Measurements from ENCODE around the gene UPK3A.

Gene UPK3A

GRCh38 chr22:45312415-45312814, 27.7 kb downstream of the UPK3A start:
- Histone ChIP-seq H3K9ac (ENCODE audit: low read length) (no peak overlapping the region), H3K27ac (ENCODE audit: low read depth, low read length) (no peak overlapping the region), H3K9me3 (ENCODE audit: control insufficient read depth, insufficient read depth, low read depth, low read length) (no peaks in the 10 kb centered on the region), H3K27me3 (ENCODE audit: control insufficient read depth, insufficient read depth, low read length) (peaks cover 5% of the 10 kb centered on the region; the same call in 1 of the 2 replicates), H3K4me1 (ENCODE audit: control insufficient read depth, insufficient read depth, low read length) (peaks cover 34% of the 10 kb centered on the region), H3K4me3 (ENCODE audit: low read depth, low read length) (no peak overlapping the region), H3K36me3 (ENCODE audit: control insufficient read depth, insufficient read depth, low read length) (0 out of 2 replicates have a peak, but pooled peaks cover 5% of the 10 kb centered on the region)

- 0 out of 2 replicates have a peak, but pooled peaks cover 5% of the 10 kb centered on the region for H3K36me3 ChIP-seq (ENCODE audit: control insufficient read depth, insufficient read depth, low read length)
- H3K9me3 ChIP-seq (ENCODE audit: control insufficient read depth, insufficient read depth, low read depth, low read length), result no peaks in the 10 kb centered on the region
- H3K4me1 ChIP-seq (ENCODE audit: control insufficient read depth, insufficient read depth, low read length), result peaks cover 37% of the 10 kb centered on the region
- peaks cover 5% of the 10 kb centered on the region; the same call in 1 of the 2 replicates for H3K27me3 ChIP-seq (ENCODE audit: control insufficient read depth, insufficient read depth, low read length)
- no peak overlapping the region for H3K27ac ChIP-seq (ENCODE audit: low read depth, low read length)
- no peak overlapping the region for H3K4me3 ChIP-seq (ENCODE audit: low read depth, low read length)
- H3K9ac ChIP-seq (ENCODE audit: low read length), result no peak overlapping the region
Measured at GRCh38 chr22:45312856-45313255, 28.1 kb downstream of the UPK3A start.

GRCh38 chr22:45314054-45314721, 29.4 kb downstream of the UPK3A start:
- Histone ChIP-seq H3K4me1 (ENCODE audit: control insufficient read depth, insufficient read depth, low read length) (peaks cover 41% of the 10 kb centered on the region), H3K27ac (ENCODE audit: low read depth, low read length) (no peak overlapping the region), H3K9ac (ENCODE audit: low read length) (no peak overlapping the region), H3K27me3 (ENCODE audit: control insufficient read depth, insufficient read depth, low read length) (peaks cover 5% of the 10 kb centered on the region; the same call in 1 of the 2 replicates), H3K36me3 (ENCODE audit: control insufficient read depth, insufficient read depth, low read length) (0 out of 2 replicates have a peak, but pooled peaks cover 5% of the 10 kb centered on the region), H3K4me3 (ENCODE audit: low read depth, low read length) (no peak overlapping the region), H3K9me3 (ENCODE audit: control insufficient read depth, insufficient read depth, low read depth, low read length) (no peaks in the 10 kb centered on the region)

- no peak overlapping the region for H3K4me3 ChIP-seq (ENCODE audit: low read depth, low read length)
- H3K36me3 ChIP-seq (ENCODE audit: control insufficient read depth, insufficient read depth, low read length), result 0 out of 2 replicates have a peak, but pooled peaks cover 5% of the 10 kb centered on the region
- no peak overlapping the region for H3K27ac ChIP-seq (ENCODE audit: low read depth, low read length)
- H3K4me1 ChIP-seq (ENCODE audit: control insufficient read depth, insufficient read depth, low read length), result peaks cover 45% of the 10 kb centered on the region
- H3K9me3 ChIP-seq (ENCODE audit: control insufficient read depth, insufficient read depth, low read depth, low read length), result no peaks in the 10 kb centered on the region
- peaks cover 5% of the 10 kb centered on the region; the same call in 1 of the 2 replicates for H3K27me3 ChIP-seq (ENCODE audit: control insufficient read depth, insufficient read depth, low read length)
- no peak overlapping the region for H3K9ac ChIP-seq (ENCODE audit: low read length)
Measured at GRCh38 chr22:45314786-45315185, 30.0 kb downstream of the UPK3A start.

- no peak overlapping the region for H3K4me3 ChIP-seq (ENCODE audit: low read depth, low read length)
- H3K9ac ChIP-seq (ENCODE audit: low read length), result no peak overlapping the region
- no peak overlapping the region for H3K27ac ChIP-seq (ENCODE audit: low read depth, low read length)
- H3K36me3 ChIP-seq (ENCODE audit: control insufficient read depth, insufficient read depth, low read length), result 0 out of 2 replicates have a peak, but pooled peaks cover 5% of the 10 kb centered on the region
- peaks cover 41% of the 10 kb centered on the region for H3K4me1 ChIP-seq (ENCODE audit: control insufficient read depth, insufficient read depth, low read length)
- no peaks in the 10 kb centered on the region for H3K27me3 ChIP-seq (ENCODE audit: control insufficient read depth, insufficient read depth, low read length)
- H3K9me3 ChIP-seq (ENCODE audit: control insufficient read depth, insufficient read depth, low read depth, low read length), result no peaks in the 10 kb centered on the region
Measured at GRCh38 chr22:45316796-45317526, 32.2 kb downstream of the UPK3A start.

GRCh38 chr22:45317551-45318167, 32.9 kb downstream of the UPK3A start:
- Histone ChIP-seq H3K4me3 (ENCODE audit: low read depth, low read length) (no peak overlapping the region), H3K9ac (ENCODE audit: low read length) (no peak overlapping the region), H3K9me3 (ENCODE audit: control insufficient read depth, insufficient read depth, low read depth, low read length) (no peaks in the 10 kb centered on the region), H3K36me3 (ENCODE audit: control insufficient read depth, insufficient read depth, low read length) (peaks cover 5% of the 10 kb centered on the region; the same call in 1 of the 2 replicates), H3K27me3 (ENCODE audit: control insufficient read depth, insufficient read depth, low read length) (no peaks in the 10 kb centered on the region), H3K27ac (ENCODE audit: low read depth, low read length) (no peak overlapping the region), H3K4me1 (ENCODE audit: control insufficient read depth, insufficient read depth, low read length) (peaks cover 38% of the 10 kb centered on the region)

- no peak overlapping the region for H3K4me3 ChIP-seq (ENCODE audit: low read depth, low read length)
- no peaks in the 10 kb centered on the region for H3K27me3 ChIP-seq (ENCODE audit: control insufficient read depth, insufficient read depth, low read length)
- no peaks in the 10 kb centered on the region for H3K9me3 ChIP-seq (ENCODE audit: control insufficient read depth, insufficient read depth, low read depth, low read length)
- H3K4me1 ChIP-seq (ENCODE audit: control insufficient read depth, insufficient read depth, low read length), result peaks cover 34% of the 10 kb centered on the region
- peaks cover 10% of the 10 kb centered on the region for H3K36me3 ChIP-seq (ENCODE audit: control insufficient read depth, insufficient read depth, low read length)
- H3K27ac ChIP-seq (ENCODE audit: low read depth, low read length), result no peak overlapping the region
- H3K9ac ChIP-seq (ENCODE audit: low read length), result no peak overlapping the region
Measured at GRCh38 chr22:45318168-45318557, 33.4 kb downstream of the UPK3A start.

- Histone ChIP-seq H3K27me3 (ENCODE audit: control insufficient read depth, insufficient read depth, low read length) (no peaks in the 10 kb centered on the region), H3K9ac (ENCODE audit: low read length) (no peak overlapping the region), H3K36me3 (ENCODE audit: control insufficient read depth, insufficient read depth, low read length) (peaks cover 16% of the 10 kb centered on the region), H3K4me1 (ENCODE audit: control insufficient read depth, insufficient read depth, low read length) (peaks cover 32% of the 10 kb centered on the region), H3K4me3 (ENCODE audit: low read depth, low read length) (no peak overlapping the region), H3K27ac (ENCODE audit: low read depth, low read length) (no peak overlapping the region), H3K9me3 (ENCODE audit: control insufficient read depth, insufficient read depth, low read depth, low read length) (no peaks in the 10 kb centered on the region)
Measured at GRCh38 chr22:45318558-45319323, 34.0 kb downstream of the UPK3A start.

GRCh38 chr22:45319324-45319685, 34.6 kb downstream of the UPK3A start:
- H3K9ac ChIP-seq (ENCODE audit: low read length), result no peak overlapping the region
- H3K27me3 ChIP-seq (ENCODE audit: control insufficient read depth, insufficient read depth, low read length), result no peaks in the 10 kb centered on the region
- H3K4me1 ChIP-seq (ENCODE audit: control insufficient read depth, insufficient read depth, low read length), result peaks cover 30% of the 10 kb centered on the region
- no peaks in the 10 kb centered on the region for H3K9me3 ChIP-seq (ENCODE audit: control insufficient read depth, insufficient read depth, low read depth, low read length)
- peaks cover 21% of the 10 kb centered on the region for H3K36me3 ChIP-seq (ENCODE audit: control insufficient read depth, insufficient read depth, low read length)
- H3K27ac ChIP-seq (ENCODE audit: low read depth, low read length), result no peak overlapping the region
- H3K4me3 ChIP-seq (ENCODE audit: low read depth, low read length), result no peak overlapping the region

- peaks cover 28% of the 10 kb centered on the region for H3K4me1 ChIP-seq (ENCODE audit: control insufficient read depth, insufficient read depth, low read length)
- H3K36me3 ChIP-seq (ENCODE audit: control insufficient read depth, insufficient read depth, low read length), result peaks cover 30% of the 10 kb centered on the region
- H3K27me3 ChIP-seq (ENCODE audit: control insufficient read depth, insufficient read depth, low read length), result no peaks in the 10 kb centered on the region
- no peak overlapping the region for H3K4me3 ChIP-seq (ENCODE audit: low read depth, low read length)
- H3K27ac ChIP-seq (ENCODE audit: low read depth, low read length), result no peak overlapping the region
- no peaks in the 10 kb centered on the region for H3K9me3 ChIP-seq (ENCODE audit: control insufficient read depth, insufficient read depth, low read depth, low read length)
- H3K9ac ChIP-seq (ENCODE audit: low read length), result no peak overlapping the region
Measured at GRCh38 chr22:45320357-45320976, 35.7 kb downstream of the UPK3A start.

Data from HUES6 (cell line).